ENCODE data around the gene ZBTB20. TPM values are rescaled to one million over a fixed set of nuclear protein-coding genes. Genes with fewer than 3 reads are reported as not detected.

The ZBTB20 gene
- total RNA-seq, 1 experiment from 2014 or later: 3.7 TPM

DNA sequence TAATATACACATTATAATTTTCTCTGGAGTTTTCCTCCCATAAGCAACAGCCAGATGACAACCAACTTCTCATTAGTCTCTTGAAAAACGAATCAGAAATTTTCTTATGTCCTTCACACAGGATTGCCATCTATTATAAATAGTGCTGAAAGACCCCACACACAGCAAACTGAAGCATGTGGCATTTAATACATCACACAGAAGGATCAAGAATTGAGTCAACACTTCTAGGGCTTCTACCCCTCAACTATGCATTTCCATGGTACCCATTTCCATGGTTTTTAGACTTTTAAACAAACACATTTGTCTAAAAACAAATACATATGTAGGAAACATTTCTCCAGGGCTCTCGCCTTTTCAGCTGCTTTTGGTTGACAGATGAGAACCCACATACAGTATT, 282.1 kb downstream of the ZBTB20 start:
- no peak for TF ChIP-seq EZH2 (IDR thresholded peaks at IDR 0.05; ENCODE audit: low read length, unreplicated experiment)
- no peak for TF ChIP-seq EZH2phosphoT487 (IDR thresholded peaks at IDR 0.05; ENCODE audit: borderline replicate concordance, low read length)
- TF ChIP-seq, protein P1, sequence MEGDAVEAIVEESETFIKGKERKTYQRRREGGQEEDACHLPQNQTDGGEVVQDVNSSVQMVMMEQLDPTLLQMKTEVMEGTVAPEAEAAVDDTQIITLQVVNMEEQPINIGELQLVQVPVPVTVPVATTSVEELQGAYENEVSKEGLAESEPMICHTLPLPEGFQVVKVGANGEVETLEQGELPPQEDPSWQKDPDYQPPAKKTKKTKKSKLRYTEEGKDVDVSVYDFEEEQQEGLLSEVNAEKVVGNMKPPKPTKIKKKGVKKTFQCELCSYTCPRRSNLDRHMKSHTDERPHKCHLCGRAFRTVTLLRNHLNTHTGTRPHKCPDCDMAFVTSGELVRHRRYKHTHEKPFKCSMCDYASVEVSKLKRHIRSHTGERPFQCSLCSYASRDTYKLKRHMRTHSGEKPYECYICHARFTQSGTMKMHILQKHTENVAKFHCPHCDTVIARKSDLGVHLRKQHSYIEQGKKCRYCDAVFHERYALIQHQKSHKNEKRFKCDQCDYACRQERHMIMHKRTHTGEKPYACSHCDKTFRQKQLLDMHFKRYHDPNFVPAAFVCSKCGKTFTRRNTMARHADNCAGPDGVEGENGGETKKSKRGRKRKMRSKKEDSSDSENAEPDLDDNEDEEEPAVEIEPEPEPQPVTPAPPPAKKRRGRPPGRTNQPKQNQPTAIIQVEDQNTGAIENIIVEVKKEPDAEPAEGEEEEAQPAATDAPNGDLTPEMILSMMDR (conservative IDR thresholded peaks at IDR 0.05; ENCODE audit: low read depth, low read length): no peak
- H3K27me3 ChIP-seq (ENCODE audit: low read length): no peaks in the 10 kb centered on the region
- BruUV-seq (replicated peaks): no TSS peak
- no peaks in the 10 kb centered on the region for H3K79me2 ChIP-seq (ENCODE audit: low read length)
- no peak overlapping the region for H2AFZ ChIP-seq (ENCODE audit: low read length)
- no peaks in the 10 kb centered on the region for H4K20me1 ChIP-seq (ENCODE audit: low read length)
- no peak overlapping the region for H3K4me2 ChIP-seq (ENCODE audit: low read length)
- no peak for ATAC-seq
- H3K9me3 ChIP-seq (ENCODE audit: low read length): no peaks in the 10 kb centered on the region
- H3K4me1 ChIP-seq (ENCODE audit: insufficient read depth, low read length): no peaks in the 10 kb centered on the region
- intact Hi-C loops (cut with micrococcal nuclease): no loop called here
- ChIA-PET POLR2A (ENCODE audit: unreplicated experiment) (no interaction called here), CTCF (no interaction called here)
- DNase-seq: no peak
- no peaks in the 10 kb centered on the region for H3K9me2 ChIP-seq (replicated peaks; ENCODE audit: low read length)
- H3F3A ChIP-seq (ENCODE audit: low read length, unreplicated experiment): no peaks in the 10 kb centered on the region
- no peak overlapping the region for H3K27ac ChIP-seq (ENCODE audit: low read length)
- no peaks in the 10 kb centered on the region for H3K36me3 ChIP-seq (ENCODE audit: low read depth, low read length)
- no peak overlapping the region for H3K9ac ChIP-seq (ENCODE audit: low read length)
- H3K4me3 ChIP-seq (ENCODE audit: low read length): no peak overlapping the region

DNA sequence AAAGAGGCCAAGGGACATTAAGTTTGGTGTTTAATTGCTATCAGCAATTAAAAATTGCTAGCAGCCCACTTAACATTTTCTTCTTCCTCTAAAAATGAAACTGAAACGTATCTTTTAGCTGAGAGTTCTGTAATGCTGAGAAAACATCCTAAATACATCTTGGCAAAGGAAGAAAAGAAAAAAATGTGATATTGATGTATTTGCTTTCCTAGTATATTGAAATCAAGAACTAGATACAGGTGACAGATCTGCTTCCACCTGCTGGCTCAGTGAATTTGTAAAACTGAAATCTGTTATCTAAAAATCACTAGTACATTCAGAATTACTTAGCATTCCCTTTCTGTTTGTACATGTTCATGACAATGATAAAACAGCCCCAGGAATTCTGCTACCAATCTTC, 283.2 kb downstream of the ZBTB20 start:
- Histone ChIP-seq H3K27ac (ENCODE audit: low read length) (no peak overlapping the region), H3K9me3 (ENCODE audit: low read length) (no peaks in the 10 kb centered on the region), H3K4me1 (ENCODE audit: insufficient read depth, low read length) (no peaks in the 10 kb centered on the region), H3K4me3 (ENCODE audit: low read length) (no peak overlapping the region), H3F3A (ENCODE audit: low read length, unreplicated experiment) (no peaks in the 10 kb centered on the region), H3K9ac (ENCODE audit: low read length) (no peak overlapping the region), H4K20me1 (ENCODE audit: low read length) (no peaks in the 10 kb centered on the region), H3K36me3 (ENCODE audit: low read depth, low read length) (no peaks in the 10 kb centered on the region), H3K9me2 (replicated peaks; ENCODE audit: low read length) (no peaks in the 10 kb centered on the region), H3K4me2 (ENCODE audit: low read length) (no peak overlapping the region), H2AFZ (ENCODE audit: low read length) (no peak overlapping the region), H3K79me2 (ENCODE audit: low read length) (no peaks in the 10 kb centered on the region), H3K27me3 (ENCODE audit: low read length) (no peaks in the 10 kb centered on the region)
- intact Hi-C loops (cut with micrococcal nuclease): no loop called here
- TF ChIP-seq EZH2 (IDR thresholded peaks at IDR 0.05; ENCODE audit: low read length, unreplicated experiment) (no peak), EZH2phosphoT487 (IDR thresholded peaks at IDR 0.05; ENCODE audit: borderline replicate concordance, low read length) (no peak)
- TF ChIP-seq, protein P1 (conservative IDR thresholded peaks at IDR 0.05; ENCODE audit: low read depth, low read length): no peak
- CTCF ChIA-PET: no interaction called here
- ATAC-seq: no peak
- DNase-seq: no peak
- POLR2A ChIA-PET (ENCODE audit: unreplicated experiment): no interaction called here
- no TSS peak for BruUV-seq (replicated peaks)

DNA sequence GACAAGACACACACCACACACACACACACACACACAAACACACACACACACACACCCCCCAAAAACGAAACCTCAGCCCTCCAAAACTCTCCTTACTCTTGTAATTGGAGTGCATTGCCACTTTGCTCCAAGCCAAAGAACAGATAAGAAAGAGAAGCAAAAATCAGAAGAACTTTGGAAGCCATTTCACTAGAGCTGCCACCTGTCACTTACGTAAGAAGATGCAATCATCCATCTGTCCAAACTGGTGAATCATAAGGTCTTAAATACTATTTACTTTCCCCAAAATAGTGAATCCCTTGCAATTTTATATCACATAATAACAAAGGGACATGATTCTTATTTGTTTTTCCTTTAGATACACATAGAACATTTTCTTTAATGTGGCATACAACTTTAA, 285.4 kb downstream of the ZBTB20 start:
- DNase-seq: no peak
- intact Hi-C loops (cut with micrococcal nuclease): no loop called here
- TF ChIP-seq, protein P1 (conservative IDR thresholded peaks at IDR 0.05; ENCODE audit: low read depth, low read length): no peak
- TF ChIP-seq EZH2 (IDR thresholded peaks at IDR 0.05; ENCODE audit: low read length, unreplicated experiment): no peak
- BruUV-seq (replicated peaks): no TSS peak
- Histone ChIP-seq H3K4me1 (ENCODE audit: insufficient read depth, low read length) (no peaks in the 10 kb centered on the region), H3K79me2 (ENCODE audit: low read length) (no peaks in the 10 kb centered on the region), H3K27ac (ENCODE audit: low read length) (no peak overlapping the region), H3K36me3 (ENCODE audit: low read depth, low read length) (no peaks in the 10 kb centered on the region), H3K4me3 (ENCODE audit: low read length) (no peak overlapping the region), H3F3A (ENCODE audit: low read length, unreplicated experiment) (no peaks in the 10 kb centered on the region), H3K9ac (ENCODE audit: low read length) (no peak overlapping the region), H3K9me3 (ENCODE audit: low read length) (no peaks in the 10 kb centered on the region), H3K4me2 (ENCODE audit: low read length) (no peak overlapping the region), H2AFZ (ENCODE audit: low read length) (no peak overlapping the region), H3K27me3 (ENCODE audit: low read length) (no peaks in the 10 kb centered on the region), H3K9me2 (replicated peaks; ENCODE audit: low read length) (no peaks in the 10 kb centered on the region), H4K20me1 (ENCODE audit: low read length) (no peaks in the 10 kb centered on the region)
- POLR2A ChIA-PET (ENCODE audit: unreplicated experiment): no interaction called here
- ATAC-seq: peak; percentile 37; the same call in 1 of the 2 replicates
- CTCF ChIA-PET: no interaction called here

All from PC-3 (cell line).